Activated CD8-positive, alpha-beta memory T cell treated with anti-CD3 and anti-CD28 coated beads, Interleukin-2, amount 50 U/mL, for 4 hours (primary cell): ENCODE data around the gene FAM13A.
"Not testable (repeated sequence)": the region's sequence is repeated elsewhere in the genome, so short reads cannot be mapped to it uniquely, and the experiment has no call there.

ENCODE experiments used
- DNase-seq: peaks from one replicate; pipeline ENCODE4 v3.0.0-alpha.2; 2020

FAM13A gene

GRCh38 chr4:89039730-89040338 is 17.2 kb downstream of the FAM13A start:
- no peak for DNase-seq

GRCh38 chr4:89036535-89036934 is 20.4 kb downstream of the FAM13A start:
- no peak for DNase-seq

GRCh38 chr4:89031272-89031671 is 25.7 kb downstream of the FAM13A start:
- no peak for DNase-seq

- no peak for DNase-seq
Observed at GRCh38 chr4:89029591-89029990, 27.4 kb downstream of the FAM13A start.

GRCh38 chr4:89026542-89026941 is 30.4 kb downstream of the FAM13A start:
- DNase-seq, result no peak

DNA sequence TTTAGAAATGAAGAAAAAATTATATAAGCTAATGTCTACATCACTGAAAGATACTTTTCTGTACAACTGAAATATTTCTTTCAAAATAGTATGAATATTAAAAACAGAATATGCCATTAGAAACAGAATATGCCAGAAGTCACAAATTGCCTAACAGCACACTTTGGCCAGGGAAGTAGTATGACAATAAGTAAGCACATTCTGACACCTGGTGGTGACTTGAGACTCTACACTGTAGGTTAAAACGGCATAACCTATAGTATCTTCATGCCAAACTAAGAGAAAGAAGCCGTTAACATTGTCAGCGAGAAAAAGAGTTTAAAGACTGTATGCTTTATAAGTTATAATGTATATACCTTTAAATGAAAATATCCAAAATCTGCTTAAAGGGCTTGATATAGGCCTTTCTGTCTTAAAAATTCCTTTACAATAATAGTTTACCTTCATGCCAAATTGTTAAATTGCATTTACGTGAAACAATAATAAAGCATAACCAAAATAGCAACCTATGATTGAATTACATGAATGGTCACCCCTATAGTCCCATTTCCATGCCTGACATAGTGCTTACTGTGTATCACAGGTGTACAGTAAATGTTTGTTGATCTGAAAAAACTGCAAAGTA is 32.8 kb downstream of the FAM13A start:
- DNase-seq, result peak; percentile 37

- DNase-seq, result no peak
Observed at GRCh38 chr4:89023140-89023539, 33.8 kb downstream of the FAM13A start.

DNA sequence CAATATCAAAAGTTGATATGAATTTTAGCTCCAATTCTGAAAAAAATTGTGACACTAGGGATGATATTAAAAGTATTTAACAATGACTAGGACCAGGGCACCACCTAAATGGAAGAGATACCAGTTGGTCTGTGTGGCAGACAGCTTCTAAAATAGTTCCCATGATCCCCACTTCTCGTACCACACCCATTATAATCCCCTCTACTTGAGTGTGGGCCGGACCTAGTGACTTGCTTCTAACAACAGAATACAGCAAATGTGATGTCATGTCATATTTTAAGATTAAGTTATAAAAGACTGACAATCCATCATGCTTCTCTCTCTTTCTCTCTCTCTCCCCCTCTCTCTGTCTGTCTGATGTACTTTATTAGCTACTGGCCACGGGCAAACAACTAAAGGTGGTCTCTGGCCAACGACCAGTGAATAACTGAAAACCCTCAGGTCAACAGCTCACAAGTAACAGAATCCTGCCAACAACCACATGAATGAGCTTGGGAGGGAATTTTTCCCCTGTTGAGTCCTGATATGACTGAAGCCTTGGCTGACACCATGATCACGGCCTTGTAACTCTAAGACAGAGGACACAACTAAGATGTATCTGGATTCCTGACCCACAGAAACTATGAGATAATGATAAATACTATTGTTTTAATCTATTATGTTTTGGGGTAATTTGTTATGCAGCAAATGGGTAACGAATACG is 34.4 kb downstream of the FAM13A start:
- no peak for DNase-seq

DNA sequence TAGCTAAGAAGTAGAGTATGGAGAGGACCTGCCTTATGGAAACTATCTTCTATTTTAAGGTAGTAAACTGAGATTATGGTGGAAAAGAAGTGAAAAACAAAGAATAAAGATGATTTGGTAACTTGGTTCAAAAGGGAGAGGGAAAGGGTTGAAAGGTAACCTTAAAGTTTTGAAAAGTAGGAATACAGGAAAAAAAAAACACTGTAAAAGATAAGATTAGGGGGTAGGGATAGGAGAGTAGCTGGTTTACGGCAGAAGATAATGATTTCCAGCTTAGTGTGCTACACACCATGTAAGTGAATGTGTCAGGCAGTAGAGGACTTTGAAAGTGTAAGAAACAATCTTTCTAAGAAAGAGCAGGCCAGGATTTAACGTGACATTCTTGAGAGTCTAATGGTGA is 35.3 kb downstream of the FAM13A start:
- DNase-seq, result no peak

DNA sequence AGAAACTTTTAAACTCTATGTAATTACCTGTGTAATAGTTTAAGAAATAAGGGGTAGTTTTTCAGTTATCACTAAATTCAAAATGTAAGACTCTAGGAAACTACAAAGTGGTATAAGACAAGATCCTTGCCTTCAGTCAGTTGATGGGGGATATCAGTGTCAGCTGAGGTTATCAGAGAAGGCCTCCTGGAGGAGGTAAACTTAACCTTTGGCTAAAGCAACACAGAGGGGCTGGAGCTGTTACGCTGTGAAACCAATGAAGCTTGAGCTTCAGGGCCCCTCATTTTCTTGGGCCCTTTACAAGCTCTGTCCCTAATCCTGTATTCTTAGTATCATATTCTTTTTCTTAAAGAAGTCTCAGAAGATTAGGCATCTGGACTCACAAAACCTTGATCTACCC is 35.9 kb downstream of the FAM13A start:
- no peak for DNase-seq

GRCh38 chr4:89014897-89015296 is 42.1 kb downstream of the FAM13A start:
- not testable (repeated sequence) for DNase-seq

DNA sequence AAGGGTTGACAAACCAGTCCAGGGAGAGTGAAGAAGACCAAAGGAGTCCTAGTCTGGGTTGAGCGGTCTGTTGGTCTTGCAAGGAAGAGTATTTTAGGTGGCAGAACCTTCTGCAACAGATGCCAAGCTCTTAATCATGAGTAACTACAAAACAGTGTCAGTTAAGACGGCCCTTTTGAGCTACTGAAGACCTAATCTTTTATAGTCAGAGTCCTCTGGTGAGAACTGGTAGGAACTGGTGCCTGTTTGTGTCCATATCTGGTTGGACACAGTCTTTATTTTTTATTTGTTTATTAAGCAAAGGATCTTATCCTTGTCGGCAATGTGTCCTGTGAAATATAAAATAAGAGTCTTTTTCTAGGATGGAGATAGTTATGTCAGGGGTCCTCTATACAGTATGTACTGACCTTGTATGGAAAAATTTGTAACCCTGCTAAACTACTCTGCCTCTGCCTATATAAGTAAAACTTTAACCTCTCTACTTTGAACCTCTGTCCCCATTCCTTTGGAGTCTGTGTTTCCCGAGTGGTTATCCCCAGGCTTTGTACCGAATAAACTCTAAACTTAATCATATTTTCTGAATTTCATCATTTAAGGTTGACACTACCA is 47.1 kb downstream of the FAM13A start:
- DNase-seq, result no peak

- DNase-seq, result no peak
Observed at GRCh38 chr4:89009115-89009514, 47.9 kb downstream of the FAM13A start.

DNA sequence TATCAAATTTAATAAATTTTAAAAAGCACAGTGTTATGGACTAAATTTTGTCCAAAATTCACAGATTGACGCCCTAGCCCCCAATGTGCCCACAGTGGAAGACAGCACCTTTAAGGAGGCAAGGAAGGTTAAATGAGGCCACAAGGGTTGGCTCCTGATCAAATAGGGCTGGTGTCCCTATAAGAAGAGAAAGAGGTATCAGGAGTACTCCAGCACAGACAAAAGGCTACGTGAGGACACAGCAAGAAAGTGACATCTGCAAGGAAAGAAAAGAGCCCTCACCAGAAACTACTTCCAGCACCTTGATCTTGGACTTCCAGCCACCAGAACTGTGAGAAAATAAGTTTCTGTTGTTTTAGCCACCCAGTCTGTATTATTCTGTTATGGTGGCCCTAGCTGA is 48.8 kb downstream of the FAM13A start:
- no peak for DNase-seq

GRCh38 chr4:89007338-89007939 is 49.5 kb downstream of the FAM13A start:
- no peak for DNase-seq

DNA sequence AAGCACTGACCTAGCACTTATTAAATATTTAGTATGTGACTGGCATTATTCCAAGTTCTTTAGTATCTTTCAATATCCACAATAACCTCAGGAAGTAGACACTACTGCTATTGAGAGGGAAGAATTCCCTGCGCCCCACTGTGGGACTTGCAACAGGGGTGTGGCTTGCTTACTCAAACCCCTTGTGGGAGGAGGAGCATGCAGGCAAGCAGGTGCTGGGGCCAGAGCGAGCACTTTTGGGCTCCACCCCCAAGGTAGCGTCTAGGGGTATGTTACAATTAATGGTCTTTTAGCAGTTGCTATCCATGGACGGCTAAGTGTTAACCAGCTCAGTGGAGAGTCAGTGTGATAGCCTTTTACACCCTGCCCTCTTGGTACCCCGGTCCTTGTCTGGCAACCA is 50.7 kb downstream of the FAM13A start:
- DNase-seq, result no peak

DNA sequence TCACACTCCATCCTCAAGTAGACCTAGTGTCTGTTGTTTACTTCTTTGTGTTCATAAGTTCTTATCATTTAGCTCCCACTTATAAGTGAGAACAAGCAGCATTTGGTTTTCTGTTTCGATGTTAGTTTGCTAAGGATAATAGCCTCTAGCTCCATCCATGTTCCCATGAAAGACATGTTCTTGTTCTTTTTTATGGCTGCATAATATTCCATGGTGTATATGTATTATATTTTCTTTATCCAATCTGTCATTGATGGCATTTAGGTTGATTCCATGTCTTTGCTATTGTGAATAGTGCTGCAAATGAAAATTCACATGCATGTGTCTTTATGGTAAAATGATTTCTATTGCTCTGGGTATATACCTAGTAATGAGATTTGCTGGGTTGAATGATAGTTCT is 51.9 kb downstream of the FAM13A start:
- DNase-seq, result not testable (repeated sequence)

GRCh38 chr4:89001647-89002445 is 55.1 kb downstream of the FAM13A start:
- DNase-seq, result no peak

DNA sequence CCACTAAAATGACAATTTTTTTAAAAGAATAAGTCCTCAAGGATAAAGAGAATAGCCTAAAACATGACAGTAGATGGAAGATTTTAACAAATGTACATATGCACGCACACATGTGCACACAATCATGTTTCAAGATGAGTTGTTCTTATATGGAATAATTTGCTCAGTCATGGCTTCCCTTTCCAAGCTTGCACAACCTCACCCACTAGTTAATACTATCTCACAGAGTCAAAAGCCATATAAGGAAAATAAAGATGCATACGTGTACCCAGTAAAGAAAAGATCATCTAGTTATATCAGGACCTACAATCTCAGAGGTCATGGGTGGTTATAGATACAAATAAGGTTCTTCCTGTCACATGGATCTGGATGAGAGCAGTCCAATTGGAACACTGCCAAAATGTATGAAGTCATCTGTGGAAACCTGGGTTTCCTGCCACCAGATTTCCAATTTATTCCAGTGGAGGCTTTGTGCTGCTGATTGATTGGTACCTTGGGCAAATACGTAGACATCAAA is 56.1 kb downstream of the FAM13A start:
- DNase-seq, result no peak

- DNase-seq, result no peak
Observed at GRCh38 chr4:89000382-89000781, 56.6 kb downstream of the FAM13A start.

DNA sequence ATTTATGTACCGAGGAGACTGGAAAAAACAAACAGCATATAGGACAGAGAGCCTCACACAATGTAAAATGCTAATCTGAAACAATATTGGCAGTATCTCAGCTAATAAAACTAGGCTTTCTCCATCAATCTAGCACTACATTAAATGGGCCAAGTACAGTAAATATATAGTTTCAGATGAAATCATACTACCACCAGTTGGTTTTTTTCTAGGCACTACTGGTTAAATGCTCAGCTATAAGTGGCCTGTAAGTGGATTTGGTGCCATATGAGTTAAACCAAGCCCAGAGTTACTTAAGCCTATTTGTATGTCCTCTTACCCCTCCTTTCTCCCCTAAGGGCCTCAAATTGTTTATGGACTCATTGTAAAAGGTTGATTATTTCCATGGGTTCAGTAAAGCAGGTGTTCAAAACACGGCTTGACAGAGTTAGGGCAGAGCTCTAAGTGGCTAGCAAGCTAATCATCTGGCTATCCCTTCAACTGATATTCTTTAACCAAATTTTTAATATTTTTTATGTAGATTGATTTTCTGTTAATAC is 57.5 kb downstream of the FAM13A start:
- no peak for DNase-seq

- DNase-seq, result no peak
Observed at GRCh38 chr4:88998891-88999290, 58.1 kb downstream of the FAM13A start.
